D721Med (cell line): ENCODE data around the gene TSPAN33.
"Not testable (repeated sequence)": the region's sequence is repeated elsewhere in the genome, so short reads cannot be mapped to it uniquely, and the experiment has no call there.

ENCODE experiments used
- DNase-seq: peaks from one replicate; pipeline ENCODE4 v3.0.0; 2011; ENCODE audit warnings: low spot score; ENCODE audit not compliant: insufficient read length
- FAIRE-seq: peaks from 2 replicates; lab custom pipeline; 2011; peaks lifted over from hg19 to GRCh38; lab: Jason Lieb, UNC
- CTCF ChIP-seq: IDR thresholded peaks from 2 replicates; pipeline ENCODE4 v1.5.1; 2012; ENCODE audit warnings: mild to moderate bottlenecking, control low read depth; ENCODE audit not compliant: insufficient read depth; ENCODE audit errors: missing control alignments

TSPAN33 gene

GRCh38 chr7:129170441-129171021 lies 26.0 kb downstream of the TSPAN33 start:
- no peak for TF ChIP-seq CTCF
- no peak for FAIRE-seq
- DNase-seq = no peak

- DNase-seq, FAIRE-seq: not testable (repeated sequence)
Observed at GRCh38 chr7:129173861-129174260, 29.4 kb downstream of the TSPAN33 start.

GRCh38 chr7:129176916-129177710 lies 32.6 kb downstream of the TSPAN33 start:
- FAIRE-seq (no peak), DNase-seq (no peak)
- TF ChIP-seq CTCF = no peak

GRCh38 chr7:129184981-129185670 lies 40.6 kb downstream of the TSPAN33 start:
- TF ChIP-seq CTCF = no peak
- DNase-seq = no peak
- no peak for FAIRE-seq

GRCh38 chr7:129186749-129187260 lies 42.3 kb downstream of the TSPAN33 start:
- FAIRE-seq = no peak
- no peak for TF ChIP-seq CTCF
- DNase-seq = no peak

- no peak for DNase-seq
- TF ChIP-seq CTCF = no peak
- no peak for FAIRE-seq
Observed at GRCh38 chr7:129187681-129188371, 43.3 kb downstream of the TSPAN33 start.

GRCh38 chr7:129188372-129188891 lies 43.9 kb downstream of the TSPAN33 start, which contains the start of gene SMO:
Gene SMO (plus strand): TSS chr7:129188633. CDS start chr7:129189152, 519 bp downstream.
- DNase-seq (peak; percentile 36), FAIRE-seq (no peak)
- no peak for TF ChIP-seq CTCF
